HepG2 (cell line): ENCODE results near the gene TMEM95. TPM values are rescaled to one million over a fixed set of nuclear protein-coding genes. Genes with fewer than 3 reads are reported as not detected.

Experiments
- ATAC-seq: fragments of 200-7000 bp; cut with Tn5 transposase; 3 replicates; pipeline ENCODE4 v1.9.1; 2020; ENCODE audit warnings: mild to moderate bottlenecking, moderate library complexity
- BruUV-seq: library from RNA; stranded (reverse); fragments of 400-500 nt; replicated peaks from 2 replicates; lab custom pipeline; 2021; lab: Mats Ljungman, UMichigan
- CTCF ChIA-PET: fragments of 300-600 bp; formaldehyde crosslinking; extraction: SDS; loops from one replicate; lab custom pipeline; 2021; ENCODE audit warnings: low total read pairs, inconsistent platforms, low intra/inter-chr PET ratio; lab: Yijun Ruan, JAX
- POLR2A ChIA-PET: fragments of 350-600 bp; sonication (Branson Sonifier 250); formaldehyde crosslinking; loops from one replicate; lab custom pipeline; 2020; ENCODE audit warnings: antibody characterized with exemption, inconsistent platforms; lab: Yijun Ruan, JAX
- DNase-seq: peaks from one replicate; pipeline ENCODE4 v3.0.0-alpha.2; 2015; ENCODE audit warnings: low spot score
- FAIRE-seq: peaks from 3 replicates; lab custom pipeline; 2011; peaks lifted over from hg19 to GRCh38; lab: Jason Lieb, UNC
- H2AFZ ChIP-seq: one replicate; pipeline ENCODE4 v1.6.1; 2011; ENCODE audit warnings: low read length, inconsistent platforms
- H3K27ac ChIP-seq: fragments of 300-600 bp; 3 replicates; pipeline ENCODE4 v1.8.0; 2011; ENCODE audit warnings: mixed run types, mild to moderate bottlenecking, mixed read lengths, low read length, inconsistent platforms; ENCODE audit not compliant: insufficient read depth; ENCODE audit errors: extremely low read length
- H3K27me3 ChIP-seq, 2 experiments: fragments of 200-600 bp in 1 of 2; 2 replicates in 1 of 2; 3 replicates in 1 of 2; pipeline versions ENCODE4 v1.6.0 to v1.8.0; 2011; ENCODE audit warnings: low read length in 2 of 2, mild to moderate bottlenecking in 2 of 2, moderate library complexity in 2 of 2, inconsistent platforms in 1 of 2; ENCODE audit not compliant: insufficient read depth in 2 of 2, control insufficient read depth in 1 of 2
- H3K36me3 ChIP-seq, 2 experiments: fragments of 200-600 bp in 1 of 2; replicated peaks in 1 of 2; 2 replicates in 1 of 2; 3 replicates in 1 of 2; pipeline versions ENCODE4 v1.5.1 to v1.8.0; 2011; ENCODE audit warnings: low read length in 2 of 2, inconsistent platforms in 1 of 2; ENCODE audit not compliant: insufficient read depth in 2 of 2, control insufficient read depth in 1 of 2
- H3K4me1 ChIP-seq: 2 replicates; pipeline ENCODE4 v1.5.1; 2012; ENCODE audit warnings: low read length, inconsistent platforms; ENCODE audit not compliant: insufficient read depth
- H3K4me2 ChIP-seq: 2 replicates; pipeline ENCODE4 v1.6.0; 2011; ENCODE audit warnings: low read depth, low read length, inconsistent platforms
- H3K4me3 ChIP-seq, 3 experiments: fragments of 200-600 bp in 1 of 3; sonication (generic), shearing (Covaris generic) in 1 of 3; replicated peaks in 1 of 3; 2 replicates each; pipeline ENCODE4 v1.5.1; 2011 to 2016; ENCODE audit warnings: low read length in 3 of 3, inconsistent platforms in 2 of 3, low read depth in 2 of 3, mild to moderate bottlenecking in 2 of 3, control low read depth in 1 of 3, mixed read lengths in 1 of 3; ENCODE audit not compliant: insufficient read depth in 1 of 3
- H3K79me2 ChIP-seq: one replicate; pipeline ENCODE4 v1.6.1; 2011; ENCODE audit warnings: low read length, inconsistent platforms; ENCODE audit not compliant: insufficient read depth
- H3K9ac ChIP-seq: 2 replicates; pipeline ENCODE4 v1.6.0; 2011; ENCODE audit warnings: mild to moderate bottlenecking, low read depth, low read length, inconsistent platforms; ENCODE audit not compliant: insufficient read depth
- H3K9me3 ChIP-seq: 2 replicates; pipeline ENCODE4 v1.5.1; 2012; ENCODE audit warnings: mild to moderate bottlenecking, low read length
- H4K20me1 ChIP-seq: 2 replicates; pipeline ENCODE4 v1.6.0; 2011; ENCODE audit warnings: inconsistent platforms, mild to moderate bottlenecking, low read length, moderate library complexity; ENCODE audit not compliant: insufficient read depth
- CENPX ChIP-seq: sonication (generic); formaldehyde crosslinking; IDR thresholded peaks from 2 replicates; pipeline ENCODE4 v1.9.0; 2021; ENCODE audit warnings: mild to moderate bottlenecking, missing genetic modification reagents, moderate library complexity
- HNF1B ChIP-seq: sonication (generic); formaldehyde crosslinking; IDR thresholded peaks from 2 replicates; pipeline ENCODE4 v1.5.1; 2020; ENCODE audit warnings: mild to moderate bottlenecking, moderate library complexity, missing genetic modification reagents
- MIER2 ChIP-seq: IDR thresholded peaks from 2 replicates; pipeline ENCODE4 v1.6.1; 2016; ENCODE audit warnings: missing biosample characterization, missing genetic modification reagents
- POLR2A ChIP-seq, 2 experiments: IDR thresholded peaks; 2 replicates each; pipeline ENCODE4 v1.6.1; 2011; ENCODE audit warnings: low read depth in 2 of 2, low read length in 2 of 2, mild to moderate bottlenecking in 1 of 2, moderate library complexity in 1 of 2; ENCODE audit not compliant: insufficient read depth in 1 of 2
- POLR2AphosphoS5 ChIP-seq: IDR thresholded peaks from 2 replicates; pipeline ENCODE4 v1.6.1; 2012; ENCODE audit warnings: low read depth, low read length
- RBFOX2 ChIP-seq: fragments of 200-400 bp; formaldehyde crosslinking; IDR thresholded peaks from 2 replicates; pipeline ENCODE4 v1.6.1; 2017; ENCODE audit warnings: low read depth, mild to moderate bottlenecking, low read length
- RBM22 ChIP-seq: fragments of 200-400 bp; formaldehyde crosslinking; optimal IDR thresholded peaks from 2 replicates; pipeline ENCODE3; 2017; ENCODE audit warnings: mild to moderate bottlenecking, low read length, moderate library complexity
- ZNF543 ChIP-seq: sonication (generic); formaldehyde crosslinking; IDR thresholded peaks from 2 replicates; pipeline ENCODE4 v1.4.0; 2020; ENCODE audit warnings: mild to moderate bottlenecking, missing genetic modification reagents
- WGBS: methylation state at CpG from one replicate; pipeline ENCODE4 v1.1.6; 2017; ENCODE audit warnings: low lambda C conversion rate; 5-methylcytosine and 5-hydroxymethylcytosine counted together
- in situ Hi-C: cut with HindIII; loops from 2 replicates; pipeline ENCODE4 v1.10.0; 2017; ENCODE audit warnings: low pct_unique_long_range_greater_than_20kb; ENCODE audit not compliant: extremely low pct_ligation_motif_present
- intact Hi-C: fragments of 100-400 bp; cut with micrococcal nuclease; formaldehyde crosslinking; loops from one replicate; pipeline ENCODE4 v1.10.0; 2022; ENCODE audit not compliant: unreplicated experiment
- polyA plus RNA-seq, 8 experiments: library from polyadenylated mRNA; depleted of rRNA in 3 of 8; stranded (reverse) in 7 of 8; unstranded in 1 of 8; fragments of >200 nt; fragmentation: Illumina TruSeq in 4 of 8; extraction: Trizol in 4 of 8; gene quantifications; 2 replicates each; pipeline versions ENCODE4 v1.2.1 to v1.2.3, GENCODE V29; 2011 to 2016; ENCODE audit warnings: low read depth in 4 of 8, missing spikeins in 1 of 8, mixed read lengths in 1 of 8; ENCODE audit not compliant: insufficient read depth in 1 of 8
- total RNA-seq, 5 experiments: library from RNA; depleted of rRNA; stranded (reverse); fragments of >200 nt; fragmentation: Illumina TruSeq; extraction: Trizol; gene quantifications; 2 replicates each; pipeline ENCODE4 v1.2.3, GENCODE V29; 2016; ENCODE audit warnings: low read depth in 1 of 5

TMEM95 gene
- total and polyA plus RNA-seq, 2 of the 13 experiments (the other 11 are each of a cell fraction or from before 2014, with no cell fraction given): not detected

- H3K27ac ChIP-seq: no peak overlapping the region
- H2AFZ ChIP-seq: no peak overlapping the region
- H3K4me1 ChIP-seq: peaks cover 60% of the 10 kb centered on the region
- POLR2A ChIA-PET: interaction anchor here (1.5 to 3.0 kb wide), 3 partner anchors 20 to 136 kb away, joined by 3 to 17 read pairs (median 5); partner anchors contain the start of genes CHRNB1, NEURL4 and SLC2A4
- H3K79me2 ChIP-seq: peaks cover 49% of the 10 kb centered on the region
- peak overlapping the region; percentile 90 for H3K4me2 ChIP-seq
- H3K9me3 ChIP-seq: no peaks in the 10 kb centered on the region
- WGBS: 84% methylated on average over 12 of the region's 12 CpGs
- DNase-seq (no peak), ATAC-seq (no peak)
- no TSS peak for BruUV-seq
- H3K36me3 ChIP-seq: peaks cover 21 to 43% of the 10 kb centered on the region in 2 experiments
- intact Hi-C loops: no loop called here
- no peaks in the 10 kb centered on the region for H3K27me3 ChIP-seq
- TF ChIP-seq POLR2AphosphoS5 (0 out of 2 replicates have a peak, but pooled peaks have one; percentile 19), HNF1B (CRISPR knock-in tag) (0 out of 2 replicates have a peak, but pooled peaks have one; percentile 15), RBM22 (peak; percentile 44), CENPX (CRISPR knock-in tag) (no peak), ZNF543 (CRISPR knock-in tag) (no peak)
- TF ChIP-seq, all 625 proteins: peak for 3
- CTCF ChIA-PET: no interaction called here
- H3K4me3 ChIP-seq: peak overlapping the region; percentile 3 to 84 (median 77); a peak in 3 of 6 replicates
- H4K20me1 ChIP-seq: peaks cover 53% of the 10 kb centered on the region
- in situ Hi-C loops: no loop called here
- H3K9ac ChIP-seq: peak overlapping the region; percentile 94; the same call in 1 of the 2 replicates
- FAIRE-seq: no peak
These were observed 45.3 kb upstream of the TMEM95 start for GRCh38 chr17:7309628-7310027.

DNA sequence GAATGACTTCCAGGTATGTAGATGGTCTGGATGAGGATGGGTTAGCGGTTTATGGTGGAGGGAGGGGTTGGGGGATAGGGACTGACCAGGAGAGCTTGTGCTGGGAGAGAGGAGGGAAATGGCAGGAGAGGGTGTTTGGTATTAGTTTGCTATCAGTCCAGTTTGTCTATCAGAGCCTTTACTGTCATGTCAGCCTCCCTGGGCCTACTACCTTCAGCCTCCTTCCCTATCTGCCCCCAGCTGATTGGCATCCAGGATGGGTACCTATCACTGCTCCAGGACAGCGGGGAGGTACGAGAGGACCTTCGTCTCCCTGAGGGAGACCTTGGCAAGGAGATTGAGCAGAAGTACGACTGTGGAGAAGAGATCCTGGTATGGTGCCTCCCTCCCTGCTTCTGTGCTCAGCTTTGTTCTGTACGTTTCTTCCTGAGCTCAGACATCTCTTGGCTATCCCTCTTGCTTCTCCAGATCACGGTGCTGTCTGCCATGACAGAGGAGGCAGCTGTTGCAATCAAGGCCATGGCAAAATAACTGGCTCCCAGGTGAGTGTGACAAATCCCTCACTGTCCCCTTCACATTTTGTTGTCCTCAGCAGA lies 43.7 kb upstream of the TMEM95 start:
- Histone ChIP-seq H3K27me3 (no peaks in the 10 kb centered on the region), H3K9me3 (no peaks in the 10 kb centered on the region), H3K9ac (no peak overlapping the region), H3K79me2 (peaks cover 50% of the 10 kb centered on the region), H3K4me3 (no peak overlapping the region), H2AFZ (no peak overlapping the region), H3K36me3 (peaks cover 21 to 43% of the 10 kb centered on the region in 2 experiments), H3K4me2 (peak overlapping the region; percentile 1; the same call in 1 of the 2 replicates), H3K4me1 (peaks cover 55% of the 10 kb centered on the region), H3K27ac (no peak overlapping the region), H4K20me1 (peaks cover 53% of the 10 kb centered on the region)
- intact Hi-C loops: no loop called here
- 94% methylated on average over 7 of the region's 7 CpGs for WGBS
- ChIA-PET CTCF (no interaction called here), POLR2A (interaction anchor here (5.8 kb wide), 1 partner anchor 18 kb away, joined by 47 read pairs; the partner anchor contains the start of gene NEURL4)
- ATAC-seq: no peak
- in situ Hi-C loops: no loop called here
- no peak for DNase-seq
- no peak for FAIRE-seq
- no TSS peak for BruUV-seq
- TF ChIP-seq MIER2: no peak
- peak in 1 of 2 experiments; percentile 29; a peak in 1 of 4 replicates for TF ChIP-seq POLR2A (IDR thresholded peaks at IDR 0.05; ENCODE audit: insufficient read depth in 1 of 2, low read depth in 2 of 2, low read length in 2 of 2)
- TF ChIP-seq RBFOX2: peak; percentile 53
